GM19455 (cell line): ENCODE results near the gene LRBA.
"Not testable (repeated sequence)": the region's sequence is repeated elsewhere in the genome, so short reads cannot be mapped to it uniquely, and the experiment has no call there.

ENCODE experiments used
- ATAC-seq: cut with Tn5 transposase; IDR thresholded peaks from one replicate; pipeline ENCODE4 v1.9.1; 2021; ENCODE audit not compliant: unreplicated experiment

Gene LRBA

DNA sequence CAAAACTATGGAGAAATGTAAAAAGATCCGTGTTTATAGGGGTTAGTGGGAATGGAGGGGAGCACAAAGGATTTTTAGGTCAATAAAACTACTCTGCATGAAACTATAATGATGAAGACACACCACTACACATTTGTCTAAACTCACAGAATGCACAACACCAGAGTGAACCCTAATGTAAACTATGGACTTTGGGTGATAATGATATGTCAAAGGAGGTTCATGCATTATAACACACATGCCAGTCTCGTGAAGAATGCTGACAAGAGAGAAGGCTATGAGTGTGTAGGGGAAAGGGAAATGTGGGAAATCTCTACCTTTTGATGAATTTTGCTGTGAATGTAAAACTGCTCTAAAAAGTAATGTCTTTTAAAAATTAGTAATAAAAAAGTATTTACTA lies 249.9 kb downstream of the LRBA start:
- no peak for ATAC-seq

DNA sequence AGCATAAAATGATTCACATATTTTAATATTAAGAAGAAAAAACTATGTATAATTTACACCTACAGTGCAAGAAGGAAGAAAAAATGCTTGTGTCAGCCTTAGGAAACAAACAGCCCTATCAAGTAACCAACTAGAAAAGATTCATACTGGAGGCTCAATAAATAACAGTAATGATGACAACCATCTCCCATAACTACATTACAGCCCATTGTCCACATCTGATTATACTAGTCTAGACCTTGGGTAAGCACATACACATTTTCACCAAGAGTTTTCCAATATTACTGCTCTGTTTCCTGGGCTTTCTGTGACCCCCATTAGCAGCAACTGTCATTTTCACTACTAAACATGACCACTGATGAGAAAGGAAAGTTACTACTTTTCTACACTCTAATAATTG lies 263.4 kb downstream of the LRBA start:
- ATAC-seq = no peak

DNA sequence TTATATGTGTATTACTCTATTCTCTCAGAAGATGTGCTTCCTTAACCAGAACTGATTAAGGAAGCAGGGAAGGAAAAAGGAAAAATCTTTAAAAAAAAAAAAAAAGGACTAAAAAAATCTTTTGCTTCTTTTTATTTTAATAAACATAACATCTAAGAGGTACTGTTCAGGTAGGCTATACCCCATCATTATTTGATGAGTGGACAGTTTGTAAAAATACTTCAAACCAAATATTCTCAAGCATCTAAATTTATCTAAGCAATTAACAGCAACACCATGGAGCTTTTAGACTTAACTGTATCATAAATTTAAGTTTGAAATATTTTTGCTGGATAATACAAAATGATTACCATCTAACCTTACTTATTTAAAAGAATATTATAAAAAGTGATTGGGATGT lies 264.3 kb downstream of the LRBA start:
- ATAC-seq = no peak

DNA sequence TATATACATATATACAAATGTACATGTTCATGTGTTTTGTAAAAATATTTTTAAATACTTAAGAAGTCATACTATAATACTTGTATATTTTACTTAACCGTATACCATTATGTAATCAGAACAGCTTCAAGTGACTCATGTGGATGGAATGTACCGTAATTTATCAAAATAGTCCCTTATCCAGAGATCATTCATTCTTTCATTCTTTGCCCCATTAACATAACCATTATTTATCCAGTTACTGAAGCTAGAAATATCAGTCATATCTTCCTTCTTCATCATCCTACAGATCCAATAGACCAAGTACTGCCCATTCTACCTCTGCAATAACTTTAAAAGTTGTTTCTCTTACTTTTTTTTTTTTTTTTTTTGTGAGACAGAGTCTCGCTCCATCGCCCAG lies 268.9 kb downstream of the LRBA start:
- no peak for ATAC-seq

DNA sequence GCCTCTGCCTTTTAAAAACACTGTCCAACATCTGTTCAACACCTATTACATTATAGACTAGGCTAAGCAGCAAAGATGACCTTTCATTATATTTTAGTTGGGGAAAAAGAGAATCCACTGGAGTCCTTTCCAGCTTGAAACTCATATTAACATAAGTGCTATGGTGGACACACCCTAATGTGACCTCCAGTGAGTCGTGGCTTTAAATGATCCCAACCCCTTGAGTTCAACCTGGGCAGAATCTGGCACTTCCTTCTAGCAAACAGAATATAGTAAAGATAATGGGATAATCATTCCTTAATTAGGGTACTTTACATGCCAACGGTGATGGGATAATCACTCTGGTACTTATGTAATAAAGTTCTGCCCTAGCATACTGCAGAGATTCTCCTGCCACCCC lies 270.5 kb downstream of the LRBA start:
- ATAC-seq = no peak

DNA sequence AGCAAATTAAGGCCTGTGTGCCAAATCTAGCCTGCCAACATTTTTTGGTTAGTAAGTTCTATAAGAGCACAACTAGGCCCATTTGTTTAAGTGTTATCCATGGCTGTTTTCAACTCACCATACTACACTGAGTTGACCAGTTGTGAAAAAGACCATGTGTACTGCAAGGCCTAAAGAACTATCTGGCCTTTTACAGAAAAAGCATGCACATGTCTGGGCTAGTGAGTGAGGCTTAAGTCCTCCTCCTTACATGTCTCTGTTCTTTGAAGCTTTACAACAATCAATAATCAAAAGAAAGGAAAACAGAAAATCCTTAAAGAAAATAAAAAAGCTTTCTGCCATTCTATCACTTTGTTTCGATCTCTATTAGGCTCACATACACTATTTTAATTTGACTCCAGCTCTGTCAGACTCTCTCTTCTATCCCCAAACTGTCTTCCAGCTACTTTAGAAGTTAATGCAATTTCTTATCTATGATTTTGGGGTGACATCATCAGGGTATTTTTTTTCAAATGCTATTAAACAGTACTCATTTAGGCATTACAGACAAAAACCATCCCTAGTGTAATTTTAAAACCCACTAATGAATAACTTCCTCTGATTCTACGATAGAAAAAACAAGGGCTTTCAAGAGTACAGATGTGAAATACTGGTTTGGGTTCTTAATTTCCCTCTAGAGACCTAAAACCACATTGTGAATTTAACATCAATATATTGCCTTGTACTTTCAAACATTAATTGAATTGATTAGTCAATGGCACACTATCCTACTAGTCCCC lies 271.3 kb downstream of the LRBA start:
- ATAC-seq = no peak

DNA sequence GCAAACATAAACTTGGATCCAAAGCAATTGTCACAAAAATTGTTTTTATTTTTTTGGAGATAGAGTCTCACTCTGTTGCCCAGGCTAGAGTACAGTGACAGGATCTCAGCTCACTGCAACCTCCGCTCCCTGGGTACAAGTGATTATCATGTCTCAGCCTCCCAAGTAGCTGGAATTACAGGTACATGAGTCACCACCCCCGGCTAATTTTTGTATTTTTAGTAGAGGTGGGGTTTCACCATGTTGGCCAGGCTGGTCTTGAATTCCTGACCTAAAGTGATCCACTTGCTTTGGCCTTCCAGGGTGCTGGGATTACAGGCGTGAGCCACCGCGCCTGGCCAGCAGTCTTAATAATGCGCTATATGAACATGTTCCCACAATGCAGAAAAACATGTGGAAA lies 272.2 kb downstream of the LRBA start:
- ATAC-seq = not testable (repeated sequence)

DNA sequence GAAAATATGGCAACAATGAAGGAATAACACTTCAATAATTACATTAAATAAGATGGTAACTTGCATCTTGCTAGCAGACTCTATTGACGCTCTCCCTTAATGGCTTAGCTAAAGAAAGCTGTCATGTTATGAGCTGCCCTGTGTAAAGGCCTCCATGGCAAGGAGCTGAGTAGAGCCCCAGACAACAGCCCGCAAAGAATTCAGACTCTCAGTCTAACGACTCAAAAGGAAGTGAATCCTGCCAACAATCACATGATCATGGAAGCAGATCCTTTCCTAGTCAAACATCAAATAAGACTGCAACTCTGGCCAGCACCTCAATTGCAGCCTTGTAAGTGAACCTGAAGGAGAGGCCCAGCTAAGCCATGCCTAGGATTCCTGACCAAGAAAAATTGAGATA lies 275.5 kb downstream of the LRBA start:
- ATAC-seq = no peak

DNA sequence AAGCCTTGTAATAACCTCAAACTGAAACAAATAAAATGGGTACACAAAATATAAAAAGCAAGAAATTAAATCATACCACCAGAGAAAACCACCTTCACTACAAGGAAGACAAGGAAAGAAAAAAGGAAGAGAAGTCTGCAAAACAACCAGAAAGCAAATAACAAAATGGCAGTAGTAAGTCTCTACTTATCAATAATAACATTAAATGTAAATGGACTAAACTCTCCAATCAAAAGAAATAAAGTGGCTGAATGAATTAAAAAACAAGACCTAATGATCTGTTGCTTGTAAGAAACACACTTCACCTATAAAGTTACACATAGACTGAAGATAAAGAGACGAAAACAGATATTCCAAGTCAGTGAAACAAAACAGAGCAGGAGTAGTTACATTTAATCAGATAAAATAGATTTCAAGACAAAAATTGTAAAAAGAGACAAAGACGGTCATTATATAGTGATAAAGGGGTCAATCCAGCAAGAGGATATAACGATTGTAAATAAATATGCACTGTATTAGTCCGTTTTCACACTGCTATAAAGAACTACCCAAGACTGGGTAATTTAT lies 289.0 kb downstream of the LRBA start:
- no peak for ATAC-seq

DNA sequence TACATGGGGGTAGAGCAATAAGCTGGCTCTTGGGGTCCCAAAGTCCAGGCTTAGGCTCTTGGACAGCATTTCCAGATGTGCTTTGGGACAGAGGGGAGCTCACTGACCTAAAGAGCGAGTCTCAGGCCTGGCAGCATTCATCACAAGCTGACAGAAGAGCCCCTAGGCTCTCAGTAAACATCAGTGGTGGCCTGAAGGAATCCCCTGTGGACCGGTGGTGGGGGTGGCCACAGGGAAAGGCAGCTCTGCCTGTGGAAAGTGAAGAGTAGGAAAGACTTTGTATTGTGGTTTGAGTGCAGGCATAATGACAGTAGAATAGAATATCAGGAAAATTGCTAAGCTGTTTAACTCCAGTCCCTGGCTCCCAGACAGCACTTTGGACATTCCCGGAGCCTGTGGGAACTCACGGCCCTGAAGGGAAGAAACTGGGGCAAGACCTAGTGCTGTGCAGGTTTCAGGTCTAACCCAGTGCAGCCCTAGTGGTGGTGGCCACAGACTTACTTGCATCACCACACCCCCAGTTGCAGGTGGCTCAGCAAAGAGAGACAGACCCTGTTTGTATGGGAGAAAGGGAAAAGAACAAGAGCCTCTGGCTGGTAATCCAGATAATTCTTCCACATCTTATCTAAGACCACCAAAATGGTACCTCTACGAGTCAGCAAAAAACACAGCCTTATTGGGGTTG lies 291.2 kb downstream of the LRBA start:
- ATAC-seq = no peak

DNA sequence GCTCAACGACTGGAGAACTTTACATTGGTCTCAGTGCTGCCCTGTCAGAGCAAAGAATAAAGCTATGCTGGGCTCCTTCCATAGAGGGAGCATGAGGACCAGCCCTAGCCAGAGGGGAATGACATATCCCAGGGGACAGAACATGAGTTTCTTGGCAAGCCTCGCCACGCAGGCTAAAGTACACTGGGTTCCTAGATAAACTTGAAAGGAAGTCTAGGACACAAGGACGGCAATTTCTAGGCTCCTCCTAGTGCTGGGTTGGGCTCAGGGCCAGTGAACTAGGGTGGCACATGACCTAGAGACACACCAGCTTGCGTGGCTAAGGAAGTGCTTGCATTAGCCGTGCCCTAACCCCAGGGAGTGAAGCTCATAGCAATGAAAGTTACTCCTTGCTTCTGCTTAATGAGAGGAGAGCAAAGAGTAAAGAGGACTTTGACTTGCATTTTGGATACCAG lies 292.1 kb downstream of the LRBA start:
- no peak for ATAC-seq

DNA sequence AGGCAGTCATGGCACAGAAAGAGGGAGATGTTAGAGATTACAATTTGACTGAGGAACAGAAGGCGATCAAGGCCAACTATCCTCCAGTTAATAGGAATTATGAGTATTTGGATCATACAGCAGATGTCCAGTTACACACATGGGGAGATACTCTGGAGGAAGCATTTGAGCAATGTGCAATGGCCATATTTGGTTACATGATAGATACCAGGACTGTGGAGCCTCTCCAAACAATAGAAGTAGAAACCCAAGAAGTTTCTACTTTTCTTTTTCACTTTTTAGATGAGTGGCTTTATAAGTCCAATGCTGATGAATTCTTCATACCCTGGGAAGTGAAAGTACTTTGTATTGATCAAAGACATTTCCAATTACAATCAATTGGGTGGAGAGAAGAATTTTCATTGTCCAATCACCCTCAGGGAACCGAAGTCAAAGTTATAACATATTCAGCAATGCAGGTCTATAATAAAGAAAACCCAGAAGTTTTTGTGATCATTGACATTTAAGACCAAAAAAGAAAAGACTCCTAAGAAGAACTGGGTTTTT lies 294.0 kb downstream of the LRBA start:
- ATAC-seq = no peak

DNA sequence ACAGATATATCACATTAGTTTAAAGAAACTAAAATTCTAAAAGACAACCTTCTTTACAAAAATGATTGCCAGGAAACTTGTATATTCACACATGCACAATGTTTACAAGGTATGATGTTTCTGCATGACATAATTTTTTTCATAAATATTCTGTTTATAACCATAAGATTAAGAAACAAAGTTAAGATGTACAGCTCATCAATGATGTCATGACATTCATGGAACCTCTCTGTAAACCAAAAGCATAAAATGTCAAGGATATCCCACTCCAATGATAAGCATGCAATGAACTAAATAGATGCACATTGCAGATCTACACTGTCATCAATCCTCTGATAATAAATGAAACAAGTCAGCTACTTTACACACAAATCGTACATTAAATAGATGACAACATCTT lies 297.1 kb downstream of the LRBA start:
- ATAC-seq = no peak

DNA sequence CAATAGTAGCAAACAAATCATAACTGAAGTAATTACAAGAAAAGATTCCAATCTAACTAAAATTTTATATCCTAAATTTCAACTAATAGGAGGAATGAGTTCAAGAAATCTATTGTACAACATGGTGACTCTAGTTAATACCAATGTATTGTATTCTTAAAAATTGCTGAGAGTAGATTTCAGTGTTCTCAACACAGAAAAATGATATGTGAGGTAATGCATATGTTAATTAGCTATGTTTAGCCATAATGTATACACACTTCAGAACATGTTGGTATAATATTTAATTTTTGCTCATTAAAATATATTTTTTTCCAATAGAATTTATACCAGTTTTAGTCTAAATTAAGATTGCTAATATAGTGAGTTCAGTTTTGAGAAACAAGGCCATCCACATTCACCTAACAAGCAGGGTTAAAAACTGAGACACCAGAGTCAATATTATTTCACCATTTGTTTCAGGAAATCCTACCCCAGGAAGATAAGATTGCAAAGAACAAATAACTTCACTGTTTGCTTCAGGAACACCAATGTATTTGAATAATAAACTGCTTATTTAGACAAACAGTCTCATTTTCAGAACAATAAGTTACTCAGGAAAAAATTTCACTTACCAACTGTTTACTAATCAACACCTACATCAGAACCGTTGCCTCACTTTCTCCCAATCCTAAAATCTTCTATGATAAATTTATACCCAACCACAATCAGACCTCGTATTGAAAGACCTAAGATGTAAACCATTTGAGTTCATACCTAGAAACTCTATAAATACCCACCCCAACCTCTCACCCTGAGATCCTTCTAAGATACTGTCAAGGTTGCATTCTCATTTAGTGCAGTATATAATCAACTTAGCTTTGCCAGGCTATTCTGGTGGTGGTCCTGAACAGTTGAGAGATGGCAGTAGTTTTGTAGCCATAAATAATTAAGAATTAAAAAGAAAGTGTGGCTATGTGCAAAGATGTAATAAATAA lies 300.3 kb downstream of the LRBA start:
- ATAC-seq = no peak

DNA sequence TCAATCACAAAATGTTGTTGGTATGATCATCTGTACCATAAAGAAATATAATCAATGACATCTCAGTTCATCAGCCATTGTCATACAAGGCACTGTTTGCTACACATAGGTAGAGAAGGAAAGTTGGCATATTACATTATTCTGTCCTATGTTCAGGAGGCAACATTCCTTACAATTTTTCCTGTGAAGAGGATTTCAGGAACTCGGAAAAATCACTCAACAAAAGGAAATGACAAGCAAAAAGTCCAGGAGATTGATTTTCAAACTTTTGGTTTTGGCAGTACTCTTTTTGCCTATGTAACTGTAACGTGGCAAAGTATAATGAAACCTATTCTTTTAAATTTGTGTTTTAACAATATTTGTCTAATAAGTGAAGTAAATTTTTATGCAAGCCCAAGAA lies 301.8 kb downstream of the LRBA start:
- no peak for ATAC-seq

DNA sequence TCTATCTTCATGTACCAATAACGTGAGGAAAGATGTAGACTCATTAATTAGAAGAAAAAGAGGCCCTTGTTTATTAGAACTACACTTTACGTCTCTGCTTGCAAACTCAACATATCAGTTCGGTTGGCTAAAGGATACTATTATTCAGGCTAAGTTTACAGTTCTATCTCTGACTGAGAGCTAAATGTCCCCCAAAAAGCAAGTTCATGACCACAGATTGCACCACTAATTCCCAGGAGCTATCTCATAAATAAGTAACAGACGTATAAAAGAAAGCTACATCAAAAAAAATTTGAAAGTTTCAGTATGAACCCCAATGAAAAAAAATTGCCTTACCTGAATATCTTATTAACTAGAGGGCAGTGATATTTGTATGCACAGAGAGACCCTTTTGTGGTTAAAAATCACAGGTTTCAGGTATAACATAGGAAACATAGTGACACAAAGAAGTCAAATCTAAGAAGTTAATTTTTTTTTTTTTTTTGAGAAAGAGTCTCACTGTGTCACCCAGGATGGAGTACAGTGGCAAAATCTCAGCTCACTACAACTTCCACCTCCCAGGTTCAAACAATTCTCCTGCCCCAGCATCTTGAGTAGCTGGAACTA lies 304.2 kb downstream of the LRBA start:
- ATAC-seq = no peak

DNA sequence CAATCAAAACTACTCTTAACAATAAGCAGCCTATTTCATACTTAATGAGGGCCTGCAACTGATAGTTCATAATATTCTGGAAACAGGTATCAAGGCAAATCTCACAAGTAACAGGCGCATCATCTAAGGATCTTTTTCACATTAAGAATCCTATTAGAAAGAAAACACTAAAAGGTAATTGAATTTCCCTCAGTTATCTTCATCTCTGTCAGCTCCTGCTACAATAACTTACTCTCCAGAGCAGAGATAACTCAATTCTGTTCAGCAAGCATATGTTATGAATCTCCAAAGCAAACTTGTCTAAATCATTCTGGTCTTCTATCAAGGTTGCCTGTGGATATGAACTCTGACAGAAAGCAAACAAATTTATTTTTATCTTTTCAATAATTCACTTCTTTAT lies 307.1 kb downstream of the LRBA start:
- no peak for ATAC-seq

DNA sequence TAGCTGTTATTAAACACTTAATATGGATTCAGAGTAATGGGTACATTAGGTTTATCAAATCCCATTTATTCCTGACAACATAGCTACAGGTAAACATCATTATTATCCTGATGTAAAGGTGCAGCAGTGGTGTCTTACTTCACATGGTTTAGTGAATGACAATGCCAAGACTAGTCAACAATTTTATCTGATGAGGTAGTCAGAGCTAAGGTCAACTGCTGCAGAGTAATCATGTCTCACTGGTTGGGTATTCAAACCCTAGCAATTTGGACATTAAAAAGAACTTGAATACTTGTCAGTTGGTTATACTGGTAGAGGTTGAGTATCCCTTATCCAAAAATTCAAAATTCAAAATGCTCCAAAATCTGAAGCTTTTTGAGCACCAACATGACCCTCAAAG lies 315.5 kb downstream of the LRBA start:
- no peak for ATAC-seq

DNA sequence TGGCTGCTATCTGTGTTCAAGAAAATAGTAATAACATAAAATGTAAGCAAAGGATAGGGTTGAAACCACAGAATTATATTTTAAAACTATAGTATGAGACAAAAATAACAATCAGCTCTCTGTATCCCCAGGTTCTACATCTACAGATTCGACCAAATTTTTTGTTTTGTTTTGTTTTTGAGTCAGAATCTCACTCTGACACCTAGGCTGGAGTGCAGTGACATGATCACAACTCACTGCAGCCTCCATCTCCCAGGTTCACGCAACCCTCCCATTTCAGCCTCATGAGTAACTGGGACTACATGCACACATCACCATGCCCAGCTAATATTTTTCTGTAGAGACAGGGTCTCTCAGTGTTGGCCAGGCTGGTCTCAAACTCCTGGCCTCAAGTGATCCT lies 319.9 kb downstream of the LRBA start:
- ATAC-seq = no peak

DNA sequence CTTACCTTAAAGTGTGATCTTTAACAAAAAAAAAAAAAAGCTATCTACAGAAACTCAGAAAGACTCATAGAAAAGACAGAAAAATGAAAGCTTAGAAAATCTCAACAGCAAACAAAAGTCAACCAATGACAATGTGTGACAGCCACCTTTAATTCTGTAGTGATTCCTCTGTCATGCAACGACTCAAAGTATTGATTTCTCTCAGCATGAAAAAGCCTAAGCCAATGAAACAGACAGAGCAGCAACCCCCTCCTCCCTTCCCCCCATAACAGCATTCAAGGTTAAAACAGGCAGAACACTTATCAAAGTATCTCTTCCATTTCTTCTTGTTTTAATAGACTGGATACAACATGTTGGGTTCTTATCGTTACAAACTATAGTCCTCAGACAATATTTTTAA lies 320.6 kb downstream of the LRBA start:
- no peak for ATAC-seq
